ENCODE results near the gene DES.
"Not testable (repeated sequence)": the region's sequence is repeated elsewhere in the genome, so short reads cannot be mapped to it uniquely, and the experiment has no call there.

The DES gene

DNA sequence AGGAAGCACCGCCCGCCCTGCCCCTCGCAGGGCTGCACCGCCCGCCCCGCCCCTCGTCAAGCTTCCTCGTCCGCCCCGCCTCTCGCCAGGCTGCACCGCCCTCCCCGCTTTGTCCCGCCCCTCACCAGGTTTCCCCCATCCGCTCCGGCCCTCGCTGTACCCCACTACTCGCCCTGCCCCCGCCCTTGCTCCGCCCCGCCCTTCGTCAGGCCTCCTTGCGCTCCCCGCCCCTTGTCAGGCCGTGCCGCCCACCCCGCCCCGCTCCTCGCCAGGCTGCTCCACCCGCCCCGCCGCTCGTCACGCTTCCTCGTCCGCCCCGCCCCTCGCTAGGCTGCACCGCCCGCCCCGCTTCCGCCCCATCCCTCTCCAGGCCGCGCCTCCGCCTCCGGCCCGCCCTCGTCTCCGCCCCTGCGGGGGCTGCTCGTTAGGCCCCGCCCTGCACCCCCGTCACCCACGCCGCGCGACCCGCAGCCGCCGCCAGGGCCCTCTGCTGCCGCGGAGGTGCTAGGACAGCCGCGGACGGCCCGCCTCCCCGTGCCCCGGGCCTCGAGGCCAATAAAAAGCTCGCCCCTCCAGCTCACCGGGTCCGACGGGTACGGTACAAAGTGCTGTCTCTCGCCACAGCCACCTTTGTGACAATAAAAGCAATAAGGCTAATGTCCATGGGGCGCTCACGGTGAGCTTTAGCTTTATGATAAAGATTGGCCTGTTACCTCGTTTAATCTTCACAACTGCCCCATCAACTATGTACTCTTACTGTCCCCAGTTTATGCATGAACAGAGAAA is 29.9 kb upstream of the DES start:
- Histone ChIP-seq H3K27ac (ENCODE audit: low read length) (peak overlapping the region; percentile 15; the same call in 1 of the 2 replicates), H3K4me2 (ENCODE audit: low read length) (peak overlapping the region; percentile 97), H3K4me1 (ENCODE audit: low read length) (peaks cover 12% of the 10 kb centered on the region), H4K20me1 (ENCODE audit: insufficient read depth, low read length) (no peaks in the 10 kb centered on the region), H2AFZ (ENCODE audit: low read depth, low read length) (peak overlapping the region; percentile 99), H3K9me3 (ENCODE audit: insufficient read depth, low read length) (no peaks in the 10 kb centered on the region), H3K9ac (ENCODE audit: low read length) (peak overlapping the region; percentile 70), H3K79me2 (ENCODE audit: low read length) (peaks cover 16% of the 10 kb centered on the region), H3K27me3 (ENCODE audit: low read depth, low read length) (no peaks in the 10 kb centered on the region), H3K36me3 (replicated peaks; ENCODE audit: low read depth, low read length) (peaks cover 21% of the 10 kb centered on the region), H3K4me3 (ENCODE audit: low read length) (peak overlapping the region; percentile 78)
- no peak for TF ChIP-seq EZH2phosphoT487 (IDR thresholded peaks at IDR 0.05; ENCODE audit: low read depth)
- TF ChIP-seq, protein P1, sequence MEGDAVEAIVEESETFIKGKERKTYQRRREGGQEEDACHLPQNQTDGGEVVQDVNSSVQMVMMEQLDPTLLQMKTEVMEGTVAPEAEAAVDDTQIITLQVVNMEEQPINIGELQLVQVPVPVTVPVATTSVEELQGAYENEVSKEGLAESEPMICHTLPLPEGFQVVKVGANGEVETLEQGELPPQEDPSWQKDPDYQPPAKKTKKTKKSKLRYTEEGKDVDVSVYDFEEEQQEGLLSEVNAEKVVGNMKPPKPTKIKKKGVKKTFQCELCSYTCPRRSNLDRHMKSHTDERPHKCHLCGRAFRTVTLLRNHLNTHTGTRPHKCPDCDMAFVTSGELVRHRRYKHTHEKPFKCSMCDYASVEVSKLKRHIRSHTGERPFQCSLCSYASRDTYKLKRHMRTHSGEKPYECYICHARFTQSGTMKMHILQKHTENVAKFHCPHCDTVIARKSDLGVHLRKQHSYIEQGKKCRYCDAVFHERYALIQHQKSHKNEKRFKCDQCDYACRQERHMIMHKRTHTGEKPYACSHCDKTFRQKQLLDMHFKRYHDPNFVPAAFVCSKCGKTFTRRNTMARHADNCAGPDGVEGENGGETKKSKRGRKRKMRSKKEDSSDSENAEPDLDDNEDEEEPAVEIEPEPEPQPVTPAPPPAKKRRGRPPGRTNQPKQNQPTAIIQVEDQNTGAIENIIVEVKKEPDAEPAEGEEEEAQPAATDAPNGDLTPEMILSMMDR (IDR thresholded peaks at IDR 0.05; ENCODE audit: low read depth, low read length), result peak; percentile 38

- peak overlapping the region; percentile 78 for H3K4me3 ChIP-seq (ENCODE audit: low read length)
- no peaks in the 10 kb centered on the region for H3K27me3 ChIP-seq (ENCODE audit: low read depth, low read length)
- peaks cover 17% of the 10 kb centered on the region for H3K36me3 ChIP-seq (replicated peaks; ENCODE audit: low read depth, low read length)
- H2AFZ ChIP-seq (ENCODE audit: low read depth, low read length), result peak overlapping the region; percentile 99
- H3K9me3 ChIP-seq (ENCODE audit: insufficient read depth, low read length), result no peaks in the 10 kb centered on the region
- peak overlapping the region; percentile 97 for H3K4me2 ChIP-seq (ENCODE audit: low read length)
- peaks cover 16% of the 10 kb centered on the region for H3K79me2 ChIP-seq (ENCODE audit: low read length)
- TF ChIP-seq, protein P1 (IDR thresholded peaks at IDR 0.05; ENCODE audit: low read depth, low read length), result no peak
- TF ChIP-seq EZH2phosphoT487 (IDR thresholded peaks at IDR 0.05; ENCODE audit: low read depth), result no peak
- peaks cover 12% of the 10 kb centered on the region for H3K4me1 ChIP-seq (ENCODE audit: low read length)
- no peaks in the 10 kb centered on the region for H4K20me1 ChIP-seq (ENCODE audit: insufficient read depth, low read length)
- peak overlapping the region; percentile 70 for H3K9ac ChIP-seq (ENCODE audit: low read length)
- H3K27ac ChIP-seq (ENCODE audit: low read length), result peak overlapping the region; percentile 15; the same call in 1 of the 2 replicates
Observed at GRCh38 chr2:219388907-219389156, 29.3 kb upstream of the DES start.

DNA sequence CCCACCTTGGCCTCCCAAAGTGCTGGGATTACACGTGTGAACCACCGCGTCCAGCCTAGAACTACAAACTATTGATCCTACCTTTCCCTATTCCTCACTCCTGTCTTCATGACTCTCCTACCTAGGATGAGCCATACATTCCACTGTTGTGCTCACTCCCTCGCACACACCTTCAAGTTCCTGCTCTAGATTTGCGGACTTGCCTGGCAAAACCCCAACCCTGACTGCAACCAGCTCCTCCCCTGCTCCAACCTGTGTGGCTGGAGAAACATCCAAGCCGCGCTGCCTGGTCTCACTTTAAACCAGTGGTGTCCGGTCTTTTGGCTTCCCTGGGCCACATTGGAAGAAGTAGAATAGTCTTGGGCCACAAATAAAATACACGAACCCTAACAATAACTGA is 25.4 kb upstream of the DES start:
- Histone ChIP-seq H2AFZ (ENCODE audit: low read depth, low read length) (no peak overlapping the region), H3K9ac (ENCODE audit: low read length) (no peak overlapping the region), H3K4me1 (ENCODE audit: low read length) (peaks cover 6% of the 10 kb centered on the region; the same call in 1 of the 2 replicates), H3K79me2 (ENCODE audit: low read length) (no peaks in the 10 kb centered on the region), H3K36me3 (replicated peaks; ENCODE audit: low read depth, low read length) (no peaks in the 10 kb centered on the region), H4K20me1 (ENCODE audit: insufficient read depth, low read length) (no peaks in the 10 kb centered on the region), H3K27ac (ENCODE audit: low read length) (no peak overlapping the region), H3K4me3 (ENCODE audit: low read length) (no peak overlapping the region), H3K9me3 (ENCODE audit: insufficient read depth, low read length) (no peaks in the 10 kb centered on the region), H3K4me2 (ENCODE audit: low read length) (no peak overlapping the region), H3K27me3 (ENCODE audit: low read depth, low read length) (no peaks in the 10 kb centered on the region)
- TF ChIP-seq, protein P1 (IDR thresholded peaks at IDR 0.05; ENCODE audit: low read depth, low read length), result no peak
- TF ChIP-seq EZH2phosphoT487 (IDR thresholded peaks at IDR 0.05; ENCODE audit: low read depth), result no peak

GRCh38 chr2:219395056-219395455 is 23.1 kb upstream of the DES start:
- not testable (repeated sequence) for H2AFZ ChIP-seq (ENCODE audit: low read depth, low read length); H3K4me3 ChIP-seq (ENCODE audit: low read length); H3K79me2 ChIP-seq (ENCODE audit: low read length); H3K4me2 ChIP-seq (ENCODE audit: low read length); H3K36me3 ChIP-seq (replicated peaks; ENCODE audit: low read depth, low read length); H4K20me1 ChIP-seq (ENCODE audit: insufficient read depth, low read length); H3K4me1 ChIP-seq (ENCODE audit: low read length); H3K27ac ChIP-seq (ENCODE audit: low read length); H3K27me3 ChIP-seq (ENCODE audit: low read depth, low read length); H3K9ac ChIP-seq (ENCODE audit: low read length); H3K9me3 ChIP-seq (ENCODE audit: insufficient read depth, low read length)
